Measurements from ENCODE around the gene GID4. TPM values are rescaled to one million over a fixed set of nuclear protein-coding genes. Genes with fewer than 3 reads are reported as not detected.

GID4 gene
- total and polyA plus RNA-seq, 4 donors, result 1.7 to 4.9 (median 3.7) TPM

- TF ChIP-seq GABPA (IDR thresholded peaks at IDR 0.05 in 1 of 2, conservative IDR thresholded peaks at IDR 0.05 in 1 of 2), result no peak
- TF ChIP-seq ZBTB33 (IDR thresholded peaks at IDR 0.05), result no peak
- no peak for TF ChIP-seq NR2F2 (IDR thresholded peaks at IDR 0.05)
- TF ChIP-seq YY1 (IDR thresholded peaks at IDR 0.05), result no peak
- TF ChIP-seq SP1 (IDR thresholded peaks at IDR 0.05), result no peak
- no peak for TF ChIP-seq RAD21 (IDR thresholded peaks at IDR 0.05)
These were observed 39.7 kb upstream of the GID4 start (continued) for GRCh38 chr17:17999364-18000029.

- no peak overlapping the region for H3K27ac ChIP-seq (ENCODE audit: low read depth in 1 of 2, low read length in 2 of 2)
These were observed 39.2 kb upstream of the GID4 start for GRCh38 chr17:18000030-18000408.

More at GRCh38 chr17:18000030-18000408, 39.2 kb upstream of the GID4 start:
- H3K9ac ChIP-seq (ENCODE audit: low read depth in 1 of 2, low read length in 2 of 2), result no peak overlapping the region
- WGBS, result 52% methylated on average over 8 of the region's 8 CpGs
- DNase-seq (ENCODE audit: low spot score), result no peak
- H3K4me1 ChIP-seq (ENCODE audit: control insufficient read depth in 4 of 4, insufficient read depth in 4 of 4, low read length in 3 of 4), result no peaks in the 10 kb centered on the region
- H3K4me3 ChIP-seq (ENCODE audit: low read depth in 1 of 3, low read length in 3 of 3), result no peak overlapping the region
- H3K9me3 ChIP-seq (ENCODE audit: control insufficient read depth in 4 of 4, low read length in 3 of 4), result no peaks in the 10 kb centered on the region
- H3K36me3 ChIP-seq (ENCODE audit: control insufficient read depth in 4 of 4, insufficient read depth in 3 of 4, low read depth in 1 of 4, low read length in 3 of 4), result no peaks in the 10 kb centered on the region
- TF ChIP-seq MAX (IDR thresholded peaks at IDR 0.05), result no peak
- no peak for TF ChIP-seq EGR1 (IDR thresholded peaks at IDR 0.05; ENCODE audit: low read depth in 2 of 2)
- no peak for TF ChIP-seq HNF4G (IDR thresholded peaks at IDR 0.05)
- TF ChIP-seq ZBTB33 (IDR thresholded peaks at IDR 0.05), result no peak
- no peak for TF ChIP-seq GABPA (IDR thresholded peaks at IDR 0.05 in 1 of 2, conservative IDR thresholded peaks at IDR 0.05 in 1 of 2)
- no peak for TF ChIP-seq SP1 (IDR thresholded peaks at IDR 0.05)
- TF ChIP-seq NR2F2 (IDR thresholded peaks at IDR 0.05), result no peak
- no peak for TF ChIP-seq JUND (IDR thresholded peaks at IDR 0.05)
- TF ChIP-seq RAD21 (IDR thresholded peaks at IDR 0.05), result no peak
- TF ChIP-seq ATF3 (IDR thresholded peaks at IDR 0.05), result no peak
- no peak for TF ChIP-seq TAF1 (conservative IDR thresholded peaks at IDR 0.05)
- TF ChIP-seq YY1 (IDR thresholded peaks at IDR 0.05), result no peak
- TF ChIP-seq CTCF (IDR thresholded peaks at IDR 0.05; ENCODE audit: low read depth, low read length, missing input control), result no peak
- H3K27me3 ChIP-seq (ENCODE audit: control insufficient read depth in 4 of 4, insufficient read depth in 4 of 4, low read length in 3 of 4), result no peaks in the 10 kb centered on the region
